GM21737 (cell line): Measurements from ENCODE around the gene EPB41L3.
"Not testable (repeated sequence)": the region's sequence is repeated elsewhere in the genome, so short reads cannot be mapped to it uniquely, and the experiment has no call there.

Source experiments
- ATAC-seq: cut with Tn5 transposase; IDR thresholded peaks from one replicate; pipeline ENCODE4 v1.9.1; 2021; ENCODE audit warnings: mild to moderate bottlenecking, moderate library complexity; ENCODE audit not compliant: unreplicated experiment

The EPB41L3 gene

GRCh38 chr18:5500158-5500939 lies 43.4 kb downstream of the EPB41L3 start:
- ATAC-seq = no peak

DNA sequence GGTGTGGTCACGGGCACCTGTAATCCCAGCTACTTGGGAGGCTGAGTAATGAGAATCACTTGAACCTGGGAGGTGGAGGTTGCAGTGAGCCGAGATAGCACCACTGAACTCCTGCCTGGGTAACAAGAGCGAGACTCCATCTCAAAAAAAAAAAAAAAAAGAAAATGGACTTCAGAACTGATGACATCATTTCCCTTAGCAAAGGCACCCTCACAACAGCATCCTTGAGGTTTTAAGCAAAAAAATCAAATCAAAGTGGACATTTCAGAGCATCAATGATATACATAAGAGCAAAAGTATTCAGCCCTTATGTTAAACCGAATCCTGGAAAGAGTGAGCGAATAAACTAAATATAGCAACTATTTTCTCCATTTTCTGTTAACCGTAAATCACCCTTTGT lies 45.3 kb downstream of the EPB41L3 start:
- no peak for ATAC-seq

GRCh38 chr18:5496305-5496704 lies 47.5 kb downstream of the EPB41L3 start:
- ATAC-seq = no peak

DNA sequence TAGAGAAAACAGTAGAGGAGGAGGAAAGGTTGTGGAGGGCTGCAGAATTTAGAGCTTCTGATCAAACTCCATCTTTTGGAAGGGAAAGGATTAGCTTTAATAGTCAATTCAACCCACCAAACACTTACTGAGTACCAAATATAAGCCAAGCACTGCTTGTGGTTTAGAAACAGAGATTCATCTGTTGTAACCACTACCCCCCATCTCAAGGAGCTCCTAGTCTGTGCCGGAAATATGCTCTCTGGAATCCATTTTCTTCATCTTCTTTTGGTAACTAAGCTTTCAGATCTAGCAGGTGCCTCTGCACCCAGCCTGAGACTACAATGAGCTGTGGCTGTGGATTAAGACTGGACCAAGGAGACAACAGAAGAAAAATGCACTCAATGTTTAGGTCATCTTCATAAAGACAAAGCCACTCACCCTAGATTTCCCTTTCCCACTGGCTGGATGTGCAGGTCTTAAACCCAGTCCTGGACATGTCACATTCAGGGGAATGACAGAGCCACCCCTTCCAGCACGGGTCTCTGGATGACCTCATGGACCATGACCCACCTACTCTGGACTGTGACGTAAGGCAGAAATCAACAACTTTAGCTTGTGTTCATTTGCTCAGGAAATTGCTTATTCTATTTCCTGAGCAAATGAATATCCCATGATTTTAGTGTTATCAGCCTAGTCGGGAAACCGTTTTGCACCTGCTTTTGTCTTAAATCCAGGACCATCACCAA lies 52.9 kb downstream of the EPB41L3 start:
- no peak for ATAC-seq

DNA sequence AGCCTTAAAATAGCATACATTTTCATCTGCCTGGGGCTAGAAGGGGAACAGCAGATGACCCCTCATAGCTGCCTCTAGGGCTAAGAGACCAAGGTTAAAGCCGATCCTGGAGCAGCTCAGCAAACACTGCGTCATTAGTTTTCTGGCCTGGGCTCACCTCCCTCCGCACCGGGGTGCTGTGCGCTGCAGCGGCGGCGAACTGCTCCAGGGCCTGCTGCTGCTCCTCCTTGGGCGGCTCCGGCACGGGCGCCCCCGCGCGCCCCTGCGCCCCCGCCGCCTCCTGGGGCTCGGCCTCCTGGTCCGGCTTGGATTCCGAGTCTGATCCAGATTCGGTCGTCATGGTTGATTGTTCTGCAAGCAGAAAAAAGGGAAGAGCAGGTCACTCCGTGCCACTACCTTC lies 55.0 kb downstream of the EPB41L3 start:
- no peak for ATAC-seq

GRCh38 chr18:5488044-5488443 lies 55.8 kb downstream of the EPB41L3 start:
- ATAC-seq = not testable (repeated sequence)

DNA sequence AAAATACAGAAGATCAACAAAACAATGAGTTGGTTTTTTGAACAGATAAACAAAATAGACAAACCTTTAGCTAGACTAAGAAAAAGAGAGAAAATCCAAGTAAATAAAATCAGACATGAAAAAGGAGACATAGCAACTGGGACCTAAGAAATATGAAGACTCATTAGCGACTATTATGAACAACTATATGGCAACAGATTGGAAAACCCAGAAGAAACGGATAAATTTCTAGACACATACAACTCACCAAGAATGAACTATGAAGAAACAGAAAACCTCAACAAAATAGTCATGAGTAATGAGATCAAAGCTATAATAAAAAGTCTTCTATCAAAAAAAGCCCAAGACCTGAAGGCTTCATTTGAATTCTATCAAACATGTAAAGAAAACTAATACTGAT lies 59.3 kb downstream of the EPB41L3 start:
- ATAC-seq = no peak

- no peak for ATAC-seq
Observed at GRCh38 chr18:5481621-5482020, 62.2 kb downstream of the EPB41L3 start.

GRCh38 chr18:5478261-5478660 lies 65.5 kb downstream of the EPB41L3 start:
- no peak for ATAC-seq

GRCh38 chr18:5476961-5477800 lies 66.6 kb downstream of the EPB41L3 start:
- no peak for ATAC-seq

DNA sequence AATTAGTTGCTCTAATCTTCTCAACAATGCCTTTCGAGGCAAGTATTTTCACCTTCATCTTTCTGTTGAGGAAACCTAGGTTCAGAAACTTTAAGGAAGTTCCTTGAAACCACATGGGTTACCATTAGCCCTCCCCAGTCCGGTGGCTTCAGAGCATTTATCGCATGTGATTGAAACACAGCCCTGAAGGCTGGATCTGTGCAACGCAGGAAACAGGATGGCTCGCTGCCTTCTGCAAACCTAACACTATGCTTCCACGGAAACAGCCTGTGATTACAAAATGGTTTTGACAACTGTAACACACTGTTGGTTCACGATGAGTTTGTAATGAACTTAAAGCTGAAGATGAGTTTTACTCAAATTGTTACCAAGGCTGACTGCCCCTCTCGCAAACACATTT lies 68.5 kb downstream of the EPB41L3 start:
- ATAC-seq = no peak

- ATAC-seq = no peak
Observed at GRCh38 chr18:5469340-5469739, 74.5 kb downstream of the EPB41L3 start.

DNA sequence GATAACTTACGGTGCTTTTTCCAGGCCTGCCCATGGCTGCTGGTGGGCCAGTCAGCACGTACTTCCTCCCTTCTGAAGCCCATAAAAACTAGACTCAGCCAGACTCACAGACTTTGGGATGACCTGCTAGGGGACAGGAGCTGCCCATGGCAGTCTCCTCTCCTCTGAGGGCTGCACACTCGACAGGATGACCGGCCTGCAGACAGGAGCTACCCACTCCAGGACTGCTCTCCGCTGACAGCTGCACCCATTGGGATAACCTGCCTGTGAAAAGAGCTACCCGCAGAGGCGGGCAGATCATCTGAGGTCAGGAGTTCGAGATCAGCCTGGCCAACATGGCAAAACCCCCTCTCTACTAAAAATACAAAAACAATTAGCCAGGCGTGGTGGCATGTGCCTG lies 75.4 kb downstream of the EPB41L3 start:
- ATAC-seq = no peak

DNA sequence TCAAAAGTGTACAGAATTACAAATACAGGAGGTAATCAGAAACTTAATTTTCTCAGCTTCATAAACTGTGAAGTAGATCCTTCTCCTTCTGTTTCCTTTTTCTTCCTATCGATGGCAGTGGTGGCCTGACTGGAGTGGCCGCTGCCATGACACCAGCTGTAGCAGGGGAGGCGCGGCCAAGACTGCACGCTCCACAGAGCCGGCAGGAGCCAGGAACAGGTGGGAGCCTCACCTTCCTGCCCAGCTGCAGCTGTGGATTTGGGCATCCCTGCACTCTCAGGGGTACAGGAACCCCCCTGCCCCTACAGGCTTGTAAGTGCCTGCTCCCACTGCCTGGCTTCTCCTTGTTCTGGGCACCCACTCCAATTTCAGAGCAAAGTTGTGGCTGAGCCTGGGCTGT lies 76.1 kb downstream of the EPB41L3 start:
- no peak for ATAC-seq

- ATAC-seq = no peak
Observed at GRCh38 chr18:5466256-5466655, 77.5 kb downstream of the EPB41L3 start.

DNA sequence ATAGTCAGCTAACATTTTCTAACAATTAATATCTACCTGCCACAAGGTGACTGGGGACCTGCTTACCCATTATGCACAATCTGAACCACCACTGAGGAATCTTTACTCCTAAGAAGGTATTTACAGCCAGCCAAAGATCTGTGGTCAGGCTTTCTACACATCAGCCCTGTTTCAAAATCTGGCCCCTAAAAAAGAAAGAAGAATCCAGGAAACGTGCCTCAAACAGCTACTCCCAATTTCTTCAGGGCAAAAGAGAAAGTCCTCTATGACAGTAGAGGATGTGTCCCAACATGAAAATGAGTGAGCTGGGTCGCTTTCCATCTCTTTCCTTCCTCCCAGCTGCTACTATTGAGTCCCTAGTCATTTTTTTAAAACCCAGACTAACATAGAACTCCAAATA lies 79.5 kb downstream of the EPB41L3 start:
- ATAC-seq = no peak

- no peak for ATAC-seq
Observed at GRCh38 chr18:5463831-5464230, 80.0 kb downstream of the EPB41L3 start.

GRCh38 chr18:5463390-5463789 lies 80.4 kb downstream of the EPB41L3 start:
- ATAC-seq = no peak

GRCh38 chr18:5462227-5462626 lies 81.6 kb downstream of the EPB41L3 start:
- no peak for ATAC-seq

DNA sequence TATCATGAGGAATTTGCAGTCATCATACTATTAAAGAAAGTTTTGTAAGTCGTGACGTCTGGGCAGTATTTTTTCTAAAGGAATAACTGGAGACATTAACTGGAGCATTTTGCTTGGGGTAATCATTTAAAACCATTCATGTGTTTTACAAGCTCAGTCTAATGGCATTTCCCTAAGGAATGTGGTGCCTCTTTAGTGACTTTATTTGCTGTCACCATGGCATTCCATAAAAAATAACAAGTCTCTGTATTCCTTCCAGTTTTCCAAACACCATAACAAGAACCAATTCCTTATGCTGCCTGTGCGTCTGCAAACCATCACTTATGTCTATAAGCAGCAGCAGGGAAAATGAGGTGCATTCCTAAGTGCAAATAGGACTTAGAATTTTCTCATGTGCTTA lies 82.8 kb downstream of the EPB41L3 start:
- ATAC-seq = no peak

- ATAC-seq = no peak
Observed at GRCh38 chr18:5457462-5457957, 86.3 kb downstream of the EPB41L3 start.
